HCT116 (cell line): ENCODE data around the gene YBX3.

ENCODE experiments used
- CEBPB ChIP-seq: IDR thresholded peaks from 2 replicates; pipeline ENCODE4 v1.6.1; 2012; ENCODE audit warnings: low read depth
- EGR1 ChIP-seq: IDR thresholded peaks from 2 replicates; pipeline ENCODE4 v1.6.1; 2012; ENCODE audit warnings: low read depth
- EZH2 ChIP-seq: fragments of 200-600 bp; sonication (generic); IDR thresholded peaks from 2 replicates; pipeline ENCODE4 v1.6.1; 2017; ENCODE audit warnings: antibody characterized with exemption, mixed run types
- EZH2phosphoT487 ChIP-seq: fragments of 200-600 bp; IDR thresholded peaks from 2 replicates; pipeline ENCODE4 v1.6.1; 2018; ENCODE audit warnings: antibody characterized with exemption, borderline replicate concordance
- JUND ChIP-seq: IDR thresholded peaks from 2 replicates; pipeline ENCODE4 v1.6.1; 2012
- POLR2A ChIP-seq: IDR thresholded peaks from 2 replicates; pipeline ENCODE4 v1.7.0; 2011; ENCODE audit warnings: borderline replicate concordance; ENCODE audit not compliant: insufficient read depth, insufficient read length; ENCODE audit errors: extremely low read depth
- POLR2AphosphoS5 ChIP-seq: IDR thresholded peaks from 2 replicates; pipeline ENCODE4 v1.6.1; 2011; ENCODE audit warnings: mild to moderate bottlenecking, low read depth, low read length, moderate library complexity
- RAD21 ChIP-seq: IDR thresholded peaks from 2 replicates; pipeline ENCODE4 v1.6.1; 2012; ENCODE audit warnings: low read depth, mild to moderate bottlenecking
- SIN3A ChIP-seq: IDR thresholded peaks from 2 replicates; pipeline ENCODE4 v1.6.1; 2012; ENCODE audit warnings: low read depth
- SP1 ChIP-seq: IDR thresholded peaks from 2 replicates; pipeline ENCODE4 v1.6.1; 2012; ENCODE audit warnings: low read depth
- ZNF274 ChIP-seq: fragments of 200-500 bp; sonication (Bioruptor generic); IDR thresholded peaks from 2 replicates; pipeline ENCODE4 v1.6.1; 2014; ENCODE audit warnings: mild to moderate bottlenecking, low read depth, low read length, inconsistent platforms
- TF ChIP-seq, protein P1 (sequence below): IDR thresholded peaks from 2 replicates; pipeline ENCODE4 v1.6.1; 2012
- TF ChIP-seq, protein P2 (sequence below), 3 experiments: fragments of 200-600 bp in 1 of 3; sonication (generic) in 1 of 3; IDR thresholded peaks in 2 of 3; conservative IDR thresholded peaks in 1 of 3; 2 replicates each; pipeline ENCODE4 v1.5.1; 2012 to 2017; ENCODE audit warnings: low read depth in 2 of 3, low read length in 2 of 3, antibody characterized with exemption in 1 of 3, borderline replicate concordance in 1 of 3, control low read depth in 1 of 3, mild to moderate bottlenecking in 1 of 3, mixed read lengths in 1 of 3, mixed run types in 1 of 3, moderate library complexity in 1 of 3; ENCODE audit not compliant: insufficient read depth in 1 of 3
- TF ChIP-seq, protein P3 (sequence below): IDR thresholded peaks from 2 replicates; pipeline ENCODE4 v1.6.1; 2012; ENCODE audit warnings: low read depth

DNA sequence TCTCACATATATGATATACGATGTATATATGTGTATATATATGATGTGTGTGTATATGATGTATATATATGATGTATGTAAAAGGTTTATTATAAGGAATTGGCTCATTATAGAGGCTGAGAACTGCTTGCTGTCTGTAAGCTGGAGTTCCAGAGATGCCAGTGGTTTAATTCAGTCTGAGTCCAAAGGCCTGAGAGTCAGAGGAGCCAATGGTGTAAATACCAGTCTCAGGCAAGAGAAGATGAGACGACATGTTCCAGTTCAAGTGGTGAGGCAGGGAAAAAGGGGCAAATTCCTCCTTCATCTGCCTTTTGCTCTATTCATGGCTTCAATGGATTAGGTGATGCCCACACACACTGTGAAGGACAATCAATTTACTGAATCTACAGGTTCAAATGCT is 32.2 kb downstream of the YBX3 start:
- TF ChIP-seq, protein P1, sequence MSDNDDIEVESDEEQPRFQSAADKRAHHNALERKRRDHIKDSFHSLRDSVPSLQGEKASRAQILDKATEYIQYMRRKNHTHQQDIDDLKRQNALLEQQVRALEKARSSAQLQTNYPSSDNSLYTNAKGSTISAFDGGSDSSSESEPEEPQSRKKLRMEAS, result no peak
- TF ChIP-seq POLR2AphosphoS5, result no peak
- TF ChIP-seq, protein P2, sequence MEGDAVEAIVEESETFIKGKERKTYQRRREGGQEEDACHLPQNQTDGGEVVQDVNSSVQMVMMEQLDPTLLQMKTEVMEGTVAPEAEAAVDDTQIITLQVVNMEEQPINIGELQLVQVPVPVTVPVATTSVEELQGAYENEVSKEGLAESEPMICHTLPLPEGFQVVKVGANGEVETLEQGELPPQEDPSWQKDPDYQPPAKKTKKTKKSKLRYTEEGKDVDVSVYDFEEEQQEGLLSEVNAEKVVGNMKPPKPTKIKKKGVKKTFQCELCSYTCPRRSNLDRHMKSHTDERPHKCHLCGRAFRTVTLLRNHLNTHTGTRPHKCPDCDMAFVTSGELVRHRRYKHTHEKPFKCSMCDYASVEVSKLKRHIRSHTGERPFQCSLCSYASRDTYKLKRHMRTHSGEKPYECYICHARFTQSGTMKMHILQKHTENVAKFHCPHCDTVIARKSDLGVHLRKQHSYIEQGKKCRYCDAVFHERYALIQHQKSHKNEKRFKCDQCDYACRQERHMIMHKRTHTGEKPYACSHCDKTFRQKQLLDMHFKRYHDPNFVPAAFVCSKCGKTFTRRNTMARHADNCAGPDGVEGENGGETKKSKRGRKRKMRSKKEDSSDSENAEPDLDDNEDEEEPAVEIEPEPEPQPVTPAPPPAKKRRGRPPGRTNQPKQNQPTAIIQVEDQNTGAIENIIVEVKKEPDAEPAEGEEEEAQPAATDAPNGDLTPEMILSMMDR (IDR thresholded peaks at IDR 0.05 in 2 of 3, conservative IDR thresholded peaks at IDR 0.05 in 1 of 3; ENCODE audit: borderline replicate concordance in 1 of 3, insufficient read depth in 1 of 3, low read depth in 2 of 3, low read length in 2 of 3), result no peak
- no peak for TF ChIP-seq EZH2phosphoT487
- no peak for TF ChIP-seq RAD21
- no peak for TF ChIP-seq EGR1
- no peak for TF ChIP-seq SIN3A
- TF ChIP-seq CEBPB, result no peak
- TF ChIP-seq EZH2, result no peak
- TF ChIP-seq, protein P3, sequence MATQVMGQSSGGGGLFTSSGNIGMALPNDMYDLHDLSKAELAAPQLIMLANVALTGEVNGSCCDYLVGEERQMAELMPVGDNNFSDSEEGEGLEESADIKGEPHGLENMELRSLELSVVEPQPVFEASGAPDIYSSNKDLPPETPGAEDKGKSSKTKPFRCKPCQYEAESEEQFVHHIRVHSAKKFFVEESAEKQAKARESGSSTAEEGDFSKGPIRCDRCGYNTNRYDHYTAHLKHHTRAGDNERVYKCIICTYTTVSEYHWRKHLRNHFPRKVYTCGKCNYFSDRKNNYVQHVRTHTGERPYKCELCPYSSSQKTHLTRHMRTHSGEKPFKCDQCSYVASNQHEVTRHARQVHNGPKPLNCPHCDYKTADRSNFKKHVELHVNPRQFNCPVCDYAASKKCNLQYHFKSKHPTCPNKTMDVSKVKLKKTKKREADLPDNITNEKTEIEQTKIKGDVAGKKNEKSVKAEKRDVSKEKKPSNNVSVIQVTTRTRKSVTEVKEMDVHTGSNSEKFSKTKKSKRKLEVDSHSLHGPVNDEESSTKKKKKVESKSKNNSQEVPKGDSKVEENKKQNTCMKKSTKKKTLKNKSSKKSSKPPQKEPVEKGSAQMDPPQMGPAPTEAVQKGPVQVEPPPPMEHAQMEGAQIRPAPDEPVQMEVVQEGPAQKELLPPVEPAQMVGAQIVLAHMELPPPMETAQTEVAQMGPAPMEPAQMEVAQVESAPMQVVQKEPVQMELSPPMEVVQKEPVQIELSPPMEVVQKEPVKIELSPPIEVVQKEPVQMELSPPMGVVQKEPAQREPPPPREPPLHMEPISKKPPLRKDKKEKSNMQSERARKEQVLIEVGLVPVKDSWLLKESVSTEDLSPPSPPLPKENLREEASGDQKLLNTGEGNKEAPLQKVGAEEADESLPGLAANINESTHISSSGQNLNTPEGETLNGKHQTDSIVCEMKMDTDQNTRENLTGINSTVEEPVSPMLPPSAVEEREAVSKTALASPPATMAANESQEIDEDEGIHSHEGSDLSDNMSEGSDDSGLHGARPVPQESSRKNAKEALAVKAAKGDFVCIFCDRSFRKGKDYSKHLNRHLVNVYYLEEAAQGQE, result no peak
- TF ChIP-seq SP1, result no peak
- TF ChIP-seq POLR2A, result no peak
- no peak for TF ChIP-seq JUND
- no peak for TF ChIP-seq ZNF274
